Ovary (tissue), 3 donors: ENCODE results near the gene ZCCHC2.

ENCODE experiments used
- EP300 ChIP-seq: sonication (generic); formaldehyde crosslinking; IDR thresholded peaks from one replicate; pipeline ENCODE4 v1.6.1; 2017; ENCODE audit warnings: antibody characterized with exemption
- POLR2A ChIP-seq: fragments of 450-650 bp; IDR thresholded peaks from one replicate; pipeline ENCODE4 v1.6.1; 2017; ENCODE audit warnings: antibody characterized with exemption, mild to moderate bottlenecking, moderate library complexity
- TF ChIP-seq, protein P1 (sequence below), 3 donors: fragments of 450-650 bp in 2 of 3; fragments of 200-600 bp in 1 of 3; IDR thresholded peaks; one replicate each; pipeline versions ENCODE4 v1.5.1 to v1.8.0; 2016 to 2022; ENCODE audit warnings: antibody characterized with exemption in 3 of 3, mild to moderate bottlenecking in 1 of 3
- donor health status: DM: no; HTN: no; CAD: no.

DNA sequence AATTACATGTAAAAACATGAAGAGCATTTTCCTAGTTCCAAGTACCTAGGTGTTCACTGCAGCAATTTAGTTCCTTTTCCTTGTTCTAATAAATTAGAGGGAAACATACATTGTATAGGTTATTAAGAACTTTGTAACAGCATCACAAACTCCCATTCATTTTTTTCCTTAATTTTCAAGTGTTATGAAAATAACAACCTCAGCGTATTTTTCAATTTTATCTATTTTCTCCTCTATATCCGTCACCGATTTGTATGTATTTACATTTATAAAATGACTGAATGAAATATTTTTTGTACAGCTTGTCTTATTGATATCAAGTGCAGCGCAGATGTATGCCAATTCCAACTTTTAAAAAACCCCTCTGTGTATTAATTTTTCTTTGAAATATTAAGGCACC lies 44.0 kb downstream of the ZCCHC2 start:
- TF ChIP-seq, protein P1, sequence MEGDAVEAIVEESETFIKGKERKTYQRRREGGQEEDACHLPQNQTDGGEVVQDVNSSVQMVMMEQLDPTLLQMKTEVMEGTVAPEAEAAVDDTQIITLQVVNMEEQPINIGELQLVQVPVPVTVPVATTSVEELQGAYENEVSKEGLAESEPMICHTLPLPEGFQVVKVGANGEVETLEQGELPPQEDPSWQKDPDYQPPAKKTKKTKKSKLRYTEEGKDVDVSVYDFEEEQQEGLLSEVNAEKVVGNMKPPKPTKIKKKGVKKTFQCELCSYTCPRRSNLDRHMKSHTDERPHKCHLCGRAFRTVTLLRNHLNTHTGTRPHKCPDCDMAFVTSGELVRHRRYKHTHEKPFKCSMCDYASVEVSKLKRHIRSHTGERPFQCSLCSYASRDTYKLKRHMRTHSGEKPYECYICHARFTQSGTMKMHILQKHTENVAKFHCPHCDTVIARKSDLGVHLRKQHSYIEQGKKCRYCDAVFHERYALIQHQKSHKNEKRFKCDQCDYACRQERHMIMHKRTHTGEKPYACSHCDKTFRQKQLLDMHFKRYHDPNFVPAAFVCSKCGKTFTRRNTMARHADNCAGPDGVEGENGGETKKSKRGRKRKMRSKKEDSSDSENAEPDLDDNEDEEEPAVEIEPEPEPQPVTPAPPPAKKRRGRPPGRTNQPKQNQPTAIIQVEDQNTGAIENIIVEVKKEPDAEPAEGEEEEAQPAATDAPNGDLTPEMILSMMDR (IDR thresholded peaks at IDR 0.05): no peak
- no peak for TF ChIP-seq POLR2A
- no peak for TF ChIP-seq EP300
